GM12872 (cell line): Measurements from ENCODE around the gene NRP1.

Source experiments
- TF ChIP-seq, protein P1 (sequence below): IDR thresholded peaks from 3 replicates; pipeline ENCODE4 v1.5.1; 2011; ENCODE audit warnings: low read depth, mild to moderate bottlenecking, low read length, moderate library complexity; ENCODE audit not compliant: insufficient read depth

NRP1 gene

DNA sequence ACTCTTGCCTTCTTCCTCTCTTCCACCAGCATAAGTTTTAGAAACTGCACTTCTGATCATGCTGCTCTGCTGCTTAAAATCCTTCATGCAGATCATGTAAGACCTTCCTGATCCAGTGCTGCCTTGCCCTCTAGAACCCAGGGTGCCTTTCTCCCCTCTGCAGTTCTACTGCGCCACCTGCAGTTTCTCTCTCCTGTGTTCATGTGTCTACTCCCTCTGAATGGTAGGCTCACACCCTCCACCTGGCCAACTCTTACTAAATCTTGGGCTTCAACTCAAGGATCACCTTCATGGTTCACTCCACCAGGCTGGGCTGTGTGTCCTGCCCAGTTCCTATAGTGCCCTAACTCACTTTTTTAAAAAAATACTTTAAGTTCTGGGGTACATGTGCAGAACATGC lies 201.8 kb downstream of the NRP1 start:
- TF ChIP-seq, protein P1, sequence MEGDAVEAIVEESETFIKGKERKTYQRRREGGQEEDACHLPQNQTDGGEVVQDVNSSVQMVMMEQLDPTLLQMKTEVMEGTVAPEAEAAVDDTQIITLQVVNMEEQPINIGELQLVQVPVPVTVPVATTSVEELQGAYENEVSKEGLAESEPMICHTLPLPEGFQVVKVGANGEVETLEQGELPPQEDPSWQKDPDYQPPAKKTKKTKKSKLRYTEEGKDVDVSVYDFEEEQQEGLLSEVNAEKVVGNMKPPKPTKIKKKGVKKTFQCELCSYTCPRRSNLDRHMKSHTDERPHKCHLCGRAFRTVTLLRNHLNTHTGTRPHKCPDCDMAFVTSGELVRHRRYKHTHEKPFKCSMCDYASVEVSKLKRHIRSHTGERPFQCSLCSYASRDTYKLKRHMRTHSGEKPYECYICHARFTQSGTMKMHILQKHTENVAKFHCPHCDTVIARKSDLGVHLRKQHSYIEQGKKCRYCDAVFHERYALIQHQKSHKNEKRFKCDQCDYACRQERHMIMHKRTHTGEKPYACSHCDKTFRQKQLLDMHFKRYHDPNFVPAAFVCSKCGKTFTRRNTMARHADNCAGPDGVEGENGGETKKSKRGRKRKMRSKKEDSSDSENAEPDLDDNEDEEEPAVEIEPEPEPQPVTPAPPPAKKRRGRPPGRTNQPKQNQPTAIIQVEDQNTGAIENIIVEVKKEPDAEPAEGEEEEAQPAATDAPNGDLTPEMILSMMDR = peak; percentile 53

DNA sequence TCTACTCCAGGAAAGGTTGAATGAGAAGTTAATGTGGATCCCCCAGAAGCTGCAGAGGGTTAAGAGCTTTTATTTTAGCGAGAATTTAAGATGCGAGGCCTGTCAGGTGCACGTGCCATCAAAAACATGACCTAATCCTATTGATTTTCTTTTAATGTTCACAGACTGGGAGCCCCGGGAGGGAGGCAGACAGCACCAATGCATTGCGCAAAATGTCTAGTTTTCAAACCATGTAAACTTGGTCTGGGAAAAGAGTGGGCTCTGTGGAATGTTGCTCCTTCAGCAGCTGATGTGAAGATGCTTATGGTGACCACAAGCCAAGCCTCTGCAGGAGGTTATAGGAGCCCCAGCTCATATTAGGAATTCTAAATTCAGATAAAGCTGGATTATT lies 204.5 kb downstream of the NRP1 start:
- TF ChIP-seq, protein P1 = no peak

DNA sequence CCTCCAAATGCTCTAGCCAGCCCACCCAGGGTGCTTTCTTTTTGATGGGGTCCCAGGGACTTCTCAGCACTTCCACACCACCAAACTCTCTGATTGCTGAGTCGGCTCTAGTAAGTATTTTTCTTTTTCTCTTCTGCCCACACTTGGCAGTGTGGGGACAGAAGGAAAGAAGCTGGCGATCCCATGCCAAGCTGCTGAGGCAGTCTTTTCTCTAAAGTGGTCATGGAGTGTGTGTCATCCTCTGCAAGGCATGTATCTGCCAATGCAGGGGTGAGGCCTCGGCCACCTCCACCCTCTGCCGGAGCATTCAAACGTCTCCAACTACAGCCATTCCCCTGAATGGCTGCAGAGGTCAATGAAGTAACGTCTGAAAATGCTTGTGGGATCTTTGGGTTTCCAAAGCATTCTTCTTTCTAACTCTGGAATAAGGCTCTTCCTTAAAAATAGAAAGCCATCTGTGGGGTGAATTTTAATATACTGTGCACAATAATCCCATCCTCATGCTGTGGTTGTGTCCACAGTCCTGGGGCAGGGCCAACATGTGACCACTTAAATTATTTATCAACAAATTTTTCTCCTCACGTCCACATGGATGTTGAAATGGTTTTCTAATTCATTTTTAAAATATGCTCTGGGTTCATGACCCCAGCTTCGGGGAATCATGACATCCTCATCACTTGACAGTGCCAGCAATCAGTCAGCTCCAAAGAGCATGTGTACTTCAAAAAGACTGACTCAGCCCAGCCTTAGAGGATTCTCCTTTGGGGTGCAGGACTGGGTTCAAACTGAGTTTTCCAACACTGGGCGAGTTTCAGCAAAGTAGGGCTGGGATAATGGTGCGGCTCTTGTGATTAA lies 205.1 kb downstream of the NRP1 start:
- TF ChIP-seq, protein P1 = no peak

DNA sequence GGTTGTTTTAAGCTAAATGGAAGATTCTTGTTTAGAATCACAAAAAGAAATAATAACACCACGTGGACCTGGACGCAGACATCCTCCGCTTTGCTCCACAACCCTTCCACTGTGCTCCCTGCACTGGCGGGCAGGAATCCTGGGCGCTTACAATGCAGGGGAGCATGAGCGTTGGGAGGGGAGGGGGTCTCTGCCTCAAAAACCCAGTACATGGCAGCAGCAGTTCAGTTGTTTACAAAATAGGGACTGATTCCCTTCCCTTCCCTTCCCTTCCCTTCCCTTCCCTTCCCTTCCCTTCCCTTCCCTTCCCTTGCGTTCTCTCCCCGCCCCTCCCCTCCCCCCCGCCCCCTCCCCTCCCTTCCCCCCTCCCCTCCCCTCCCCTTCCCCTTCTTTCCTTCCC lies 206.8 kb downstream of the NRP1 start:
- TF ChIP-seq, protein P1 = no peak
